ENCODE measurements around the gene CETP. TPM values are rescaled to one million over a fixed set of nuclear protein-coding genes. Genes with fewer than 3 reads are reported as not detected.

CETP gene
- total RNA-seq, 4 donors from 2014 or later, result 0.19 to 0.32 (median 0.31) TPM; not detected in 1

DNA sequence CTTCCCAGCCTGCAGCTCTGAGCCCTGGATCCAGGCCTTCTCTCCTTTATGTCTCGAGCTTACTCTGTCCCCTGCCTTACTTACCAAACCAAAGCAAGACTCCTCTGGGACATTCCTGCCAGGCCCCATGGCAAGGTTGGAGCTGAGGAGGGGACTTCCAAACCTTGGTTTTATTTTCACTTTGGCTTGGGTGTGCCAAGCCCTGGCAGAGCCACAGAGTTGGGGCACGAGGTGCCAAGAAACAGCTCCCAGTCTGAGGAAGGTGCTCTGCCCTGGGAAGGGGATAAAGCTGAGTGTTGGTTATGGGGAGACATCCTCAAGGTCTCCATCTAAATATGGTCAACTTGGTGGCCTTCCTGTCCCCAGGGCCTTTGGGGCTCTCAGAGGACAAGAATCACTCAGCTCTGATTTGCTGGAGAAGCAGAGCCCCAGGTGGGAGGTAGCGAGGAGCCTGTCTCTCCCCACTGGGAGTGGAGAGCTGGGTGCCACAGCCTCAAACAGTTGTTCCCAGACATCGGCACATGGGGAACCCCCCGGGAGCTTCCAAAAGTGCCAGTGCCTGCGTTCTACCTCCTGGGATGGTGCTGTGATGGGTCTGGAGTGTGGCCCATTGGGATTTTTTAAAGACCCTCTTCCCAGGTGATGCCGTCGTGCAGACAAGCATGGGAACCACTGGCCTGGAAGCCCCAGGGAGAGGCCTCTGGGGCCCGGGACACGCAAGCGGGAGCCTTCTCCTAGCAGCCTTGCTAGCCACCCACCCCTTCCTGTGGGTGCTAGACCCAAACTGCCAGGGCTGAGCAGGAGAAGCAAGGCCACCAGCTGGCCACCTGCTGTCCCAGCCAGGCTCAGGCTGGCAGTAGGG is 37.9 kb downstream of the CETP start:
- Histone ChIP-seq H3K4me3 (no peak overlapping the region), H3K9me3 (no peaks in the 10 kb centered on the region), H3K27me3 (no peaks in the 10 kb centered on the region), H3K4me1 (peaks cover 7 to 46% (median 28%) of the 10 kb centered on the region in 3 donors), H3K36me3 (peaks cover 0 to 4% (median 0%) of the 10 kb centered on the region in 3 donors), H3K27ac (peak overlapping the region; percentile 29 to 82 (median 64))
- no peak for DNase-seq
- 47 to 53% methylated on average over 3 to 5 of the region's 11 CpGs for WGBS, 2 donors
- intact Hi-C loops (cut with DNase I), result no loop called here
- TF ChIP-seq POLR2A (IDR thresholded peaks at IDR 0.05), result no peak
- TF ChIP-seq, protein P1, sequence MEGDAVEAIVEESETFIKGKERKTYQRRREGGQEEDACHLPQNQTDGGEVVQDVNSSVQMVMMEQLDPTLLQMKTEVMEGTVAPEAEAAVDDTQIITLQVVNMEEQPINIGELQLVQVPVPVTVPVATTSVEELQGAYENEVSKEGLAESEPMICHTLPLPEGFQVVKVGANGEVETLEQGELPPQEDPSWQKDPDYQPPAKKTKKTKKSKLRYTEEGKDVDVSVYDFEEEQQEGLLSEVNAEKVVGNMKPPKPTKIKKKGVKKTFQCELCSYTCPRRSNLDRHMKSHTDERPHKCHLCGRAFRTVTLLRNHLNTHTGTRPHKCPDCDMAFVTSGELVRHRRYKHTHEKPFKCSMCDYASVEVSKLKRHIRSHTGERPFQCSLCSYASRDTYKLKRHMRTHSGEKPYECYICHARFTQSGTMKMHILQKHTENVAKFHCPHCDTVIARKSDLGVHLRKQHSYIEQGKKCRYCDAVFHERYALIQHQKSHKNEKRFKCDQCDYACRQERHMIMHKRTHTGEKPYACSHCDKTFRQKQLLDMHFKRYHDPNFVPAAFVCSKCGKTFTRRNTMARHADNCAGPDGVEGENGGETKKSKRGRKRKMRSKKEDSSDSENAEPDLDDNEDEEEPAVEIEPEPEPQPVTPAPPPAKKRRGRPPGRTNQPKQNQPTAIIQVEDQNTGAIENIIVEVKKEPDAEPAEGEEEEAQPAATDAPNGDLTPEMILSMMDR (IDR thresholded peaks at IDR 0.05), result no peak

DNA sequence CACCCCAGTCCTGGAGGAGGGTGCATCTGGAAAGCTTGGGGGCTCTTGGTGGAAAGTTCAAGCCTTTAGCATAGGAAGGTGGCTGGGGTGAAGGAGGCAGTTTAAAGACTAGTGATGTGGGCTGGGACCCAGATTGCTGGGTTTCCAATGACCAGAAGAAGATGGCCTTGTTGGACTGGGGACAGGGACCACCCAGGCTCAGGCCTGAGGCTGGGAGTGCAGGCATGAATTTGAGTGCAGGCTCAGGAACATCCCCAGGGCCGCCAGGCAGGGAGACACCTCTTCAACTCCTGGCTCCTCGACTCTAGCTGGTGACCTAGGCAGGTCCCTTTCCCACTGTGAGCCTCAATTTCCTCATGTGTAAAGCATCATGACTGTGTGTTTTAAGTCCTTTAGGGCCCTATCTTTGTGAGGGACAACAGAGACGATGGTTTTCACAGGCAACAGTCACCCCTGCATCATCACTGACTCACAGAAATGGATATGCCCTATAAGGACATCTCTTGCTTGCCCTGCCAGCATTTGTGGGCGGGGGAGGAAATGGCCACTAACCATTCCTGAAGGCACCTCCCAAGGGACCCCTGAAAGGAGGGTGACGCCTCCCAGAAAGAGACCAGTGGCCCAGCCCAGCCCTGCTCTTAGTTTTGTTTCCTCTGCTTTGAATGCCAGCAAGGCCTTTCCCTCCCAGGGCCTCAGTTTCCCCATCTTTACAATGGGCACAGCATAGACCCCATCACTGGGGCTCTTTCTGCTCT is 38.7 kb downstream of the CETP start:
- Histone ChIP-seq H3K9me3 (no peaks in the 10 kb centered on the region), H3K27me3 (no peaks in the 10 kb centered on the region), H3K36me3 (peaks cover 0 to 8% (median 0%) of the 10 kb centered on the region in 3 donors), H3K4me1 (peaks cover 7 to 44% (median 28%) of the 10 kb centered on the region in 3 donors), H3K27ac (peak overlapping the region; percentile 29 to 82 (median 64)), H3K4me3 (no peak overlapping the region)
- TF ChIP-seq POLR2A (IDR thresholded peaks at IDR 0.05), result peak in 1 of 4 donors; percentile 26
- TF ChIP-seq, protein P1 (IDR thresholded peaks at IDR 0.05), result no peak
- no peak for DNase-seq
- intact Hi-C loops (cut with DNase I), result no loop called here
- WGBS, 2 donors, result 58 to 60% methylated on average over 4 to 5 of the region's 5 CpGs

DNA sequence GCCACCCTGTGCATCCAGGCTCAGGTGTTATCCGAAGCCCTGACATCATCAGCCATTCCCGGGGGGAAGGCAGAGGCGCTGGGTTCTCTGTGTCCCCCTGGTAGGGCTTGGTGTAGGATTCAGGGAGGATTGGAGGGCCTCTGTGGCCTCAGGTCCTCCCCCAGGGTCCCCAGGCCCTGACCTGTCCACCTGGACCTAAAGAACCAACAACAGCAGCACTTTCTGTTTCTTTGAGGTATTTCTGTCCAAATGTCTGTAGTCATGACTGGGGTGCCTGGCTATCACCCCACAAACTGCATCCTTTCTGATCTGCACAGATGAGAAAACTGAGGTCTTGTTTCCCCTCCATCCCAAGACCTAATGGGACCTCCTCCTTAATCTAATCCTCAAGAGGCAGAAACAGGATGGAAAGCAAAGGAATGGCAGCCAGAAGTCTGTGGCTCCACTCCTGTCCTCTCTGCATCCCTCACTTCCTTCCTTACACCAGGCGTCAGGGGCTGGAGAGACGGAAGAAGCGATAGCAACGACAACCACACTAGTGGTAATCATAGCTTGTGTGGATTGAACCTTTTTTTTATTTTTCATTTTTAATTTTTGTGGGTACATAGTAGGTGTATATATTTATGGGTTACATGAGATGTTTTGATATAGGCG is 39.4 kb downstream of the CETP start:
- H3K4me3 ChIP-seq, result no peak overlapping the region
- intact Hi-C loops (cut with DNase I), result no loop called here
- H3K4me1 ChIP-seq, result peaks cover 7 to 44% (median 28%) of the 10 kb centered on the region in 3 donors
- no peak for TF ChIP-seq POLR2A (IDR thresholded peaks at IDR 0.05)
- TF ChIP-seq, protein P1 (IDR thresholded peaks at IDR 0.05), result no peak
- 67 to 80% methylated on average over 5 to 6 of the region's 8 CpGs for WGBS, 2 donors
- no peaks in the 10 kb centered on the region for H3K9me3 ChIP-seq
- peak overlapping the region; percentile 25 to 82 (median 64) for H3K27ac ChIP-seq
- no peaks in the 10 kb centered on the region for H3K27me3 ChIP-seq
- DNase-seq, result no peak
- H3K36me3 ChIP-seq, result peaks cover 0 to 8% (median 0%) of the 10 kb centered on the region in 3 donors

DNA sequence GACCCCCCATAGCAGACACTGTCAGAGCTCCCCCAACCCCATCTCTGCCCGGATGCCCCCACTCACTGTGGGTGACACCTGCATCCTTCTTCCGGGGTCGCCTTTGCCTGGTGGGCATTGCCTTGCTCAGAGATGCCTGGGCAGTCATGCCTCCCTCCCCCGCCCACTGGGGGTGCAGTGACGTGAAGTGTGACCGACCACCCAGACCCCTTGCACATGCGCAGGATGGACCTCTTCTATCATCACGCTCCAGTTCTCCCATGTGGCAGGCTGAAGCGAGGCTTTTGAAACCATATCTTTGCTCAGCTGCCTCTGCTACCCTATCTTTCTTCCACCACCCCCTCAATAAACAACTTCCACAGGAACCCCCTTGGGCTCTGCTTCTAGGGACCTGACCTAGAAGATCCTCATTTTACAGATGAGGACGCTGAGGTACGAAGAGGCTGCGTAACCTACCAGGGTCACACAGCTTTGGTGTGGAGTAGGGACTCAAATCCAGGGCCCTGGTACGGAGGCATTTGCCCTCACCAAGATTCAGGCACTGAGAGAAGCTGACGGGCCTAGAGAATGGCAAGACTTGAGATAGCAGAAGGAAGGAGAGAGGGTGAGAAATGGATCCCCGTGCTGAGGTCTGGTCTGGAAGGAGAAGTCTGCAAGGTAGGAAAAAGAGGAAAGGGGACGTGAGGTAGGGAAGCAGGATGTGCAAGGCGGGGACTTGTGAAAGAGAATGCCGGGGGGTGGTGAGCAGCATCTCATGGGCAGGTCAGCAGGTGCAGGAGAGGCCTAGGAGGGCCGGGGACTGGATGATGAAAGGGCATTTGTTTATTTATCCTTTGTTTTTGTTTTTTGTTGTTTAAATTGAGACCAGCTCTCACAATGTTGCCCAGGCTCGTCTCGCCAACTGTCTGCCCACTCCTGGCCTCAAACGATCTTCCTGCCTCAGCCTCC is 42.0 kb downstream of the CETP start:
- peaks cover 7 to 39% (median 23%) of the 10 kb centered on the region in 3 donors for H3K4me1 ChIP-seq
- TF ChIP-seq POLR2A (IDR thresholded peaks at IDR 0.05), result no peak
- no peaks in the 10 kb centered on the region for H3K9me3 ChIP-seq
- DNase-seq, result no peak
- no peak overlapping the region for H3K4me3 ChIP-seq
- no peak overlapping the region for H3K27ac ChIP-seq
- peaks cover 0 to 8% (median 0%) of the 10 kb centered on the region in 3 donors for H3K36me3 ChIP-seq
- WGBS, 2 donors, result 68 to 85% methylated on average over 13 to 21 of the region's 22 CpGs
- no peaks in the 10 kb centered on the region for H3K27me3 ChIP-seq
- intact Hi-C loops (cut with DNase I), result no loop called here

All from esophagus squamous epithelium (tissue), 5 donors.